ENCODE data around the gene NXPE4.

NXPE4 gene

DNA sequence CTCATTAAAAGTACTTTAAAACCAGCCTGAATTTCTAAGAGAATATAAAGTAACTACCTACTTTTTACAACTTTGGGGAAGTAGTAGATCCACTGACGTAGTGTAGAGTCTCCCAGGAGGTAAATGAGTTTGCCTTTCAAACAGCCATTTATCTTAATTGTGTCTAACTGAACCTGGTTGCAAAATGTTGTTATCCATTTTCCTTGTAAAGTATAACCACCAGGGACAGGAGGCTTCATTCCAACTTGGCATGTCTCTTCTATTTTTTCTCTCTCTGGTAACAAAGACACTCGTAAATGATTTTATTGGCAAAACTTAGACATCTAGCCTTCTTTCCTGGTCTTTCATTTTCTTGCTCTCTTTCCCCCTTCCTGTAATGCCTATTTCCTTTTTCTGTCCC is 72.8 kb downstream of the NXPE4 start:
- no peak overlapping the region for H3K4me3 ChIP-seq (replicated peaks; ENCODE audit: low read depth, low read length)
- TF ChIP-seq, protein P1, sequence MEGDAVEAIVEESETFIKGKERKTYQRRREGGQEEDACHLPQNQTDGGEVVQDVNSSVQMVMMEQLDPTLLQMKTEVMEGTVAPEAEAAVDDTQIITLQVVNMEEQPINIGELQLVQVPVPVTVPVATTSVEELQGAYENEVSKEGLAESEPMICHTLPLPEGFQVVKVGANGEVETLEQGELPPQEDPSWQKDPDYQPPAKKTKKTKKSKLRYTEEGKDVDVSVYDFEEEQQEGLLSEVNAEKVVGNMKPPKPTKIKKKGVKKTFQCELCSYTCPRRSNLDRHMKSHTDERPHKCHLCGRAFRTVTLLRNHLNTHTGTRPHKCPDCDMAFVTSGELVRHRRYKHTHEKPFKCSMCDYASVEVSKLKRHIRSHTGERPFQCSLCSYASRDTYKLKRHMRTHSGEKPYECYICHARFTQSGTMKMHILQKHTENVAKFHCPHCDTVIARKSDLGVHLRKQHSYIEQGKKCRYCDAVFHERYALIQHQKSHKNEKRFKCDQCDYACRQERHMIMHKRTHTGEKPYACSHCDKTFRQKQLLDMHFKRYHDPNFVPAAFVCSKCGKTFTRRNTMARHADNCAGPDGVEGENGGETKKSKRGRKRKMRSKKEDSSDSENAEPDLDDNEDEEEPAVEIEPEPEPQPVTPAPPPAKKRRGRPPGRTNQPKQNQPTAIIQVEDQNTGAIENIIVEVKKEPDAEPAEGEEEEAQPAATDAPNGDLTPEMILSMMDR (IDR thresholded peaks at IDR 0.05; ENCODE audit: low read depth, low read length, missing control alignments): no peak

More for the DNA sequence above, 72.8 kb downstream of the NXPE4 start:
- DNase-seq (ENCODE audit: extremely low read depth, low read depth): no peak
